Left lobe of liver (tissue), 2 donors: ENCODE results near the gene CTDP1. TPM values are rescaled to one million over a fixed set of nuclear protein-coding genes. Genes with fewer than 3 reads are reported as not detected.

Experiments used
- ATAC-seq: fragments of 200-7000 bp; cut with Tn5 transposase; one replicate; pipeline ENCODE4 v1.9.1; 2020; ENCODE audit warnings: mild to moderate bottlenecking, moderate library complexity
- DNase-seq: peaks from one replicate; pipeline ENCODE4 v3.0.0-alpha.2; 2020; ENCODE audit warnings: low spot score
- total RNA-seq: library from RNA; stranded (reverse); gene quantifications from one replicate; pipeline ENCODE4 v1.2.1, GENCODE V29; 2021
- donor health status: DM: no; HTN: no; CAD: no; lungs with moderate emphysema.
- donor health status: DM: no; HTN: yes; CAD: no.

The CTDP1 gene
- total RNA-seq, 1 donor from 2014 or later, result 10.1 TPM

DNA sequence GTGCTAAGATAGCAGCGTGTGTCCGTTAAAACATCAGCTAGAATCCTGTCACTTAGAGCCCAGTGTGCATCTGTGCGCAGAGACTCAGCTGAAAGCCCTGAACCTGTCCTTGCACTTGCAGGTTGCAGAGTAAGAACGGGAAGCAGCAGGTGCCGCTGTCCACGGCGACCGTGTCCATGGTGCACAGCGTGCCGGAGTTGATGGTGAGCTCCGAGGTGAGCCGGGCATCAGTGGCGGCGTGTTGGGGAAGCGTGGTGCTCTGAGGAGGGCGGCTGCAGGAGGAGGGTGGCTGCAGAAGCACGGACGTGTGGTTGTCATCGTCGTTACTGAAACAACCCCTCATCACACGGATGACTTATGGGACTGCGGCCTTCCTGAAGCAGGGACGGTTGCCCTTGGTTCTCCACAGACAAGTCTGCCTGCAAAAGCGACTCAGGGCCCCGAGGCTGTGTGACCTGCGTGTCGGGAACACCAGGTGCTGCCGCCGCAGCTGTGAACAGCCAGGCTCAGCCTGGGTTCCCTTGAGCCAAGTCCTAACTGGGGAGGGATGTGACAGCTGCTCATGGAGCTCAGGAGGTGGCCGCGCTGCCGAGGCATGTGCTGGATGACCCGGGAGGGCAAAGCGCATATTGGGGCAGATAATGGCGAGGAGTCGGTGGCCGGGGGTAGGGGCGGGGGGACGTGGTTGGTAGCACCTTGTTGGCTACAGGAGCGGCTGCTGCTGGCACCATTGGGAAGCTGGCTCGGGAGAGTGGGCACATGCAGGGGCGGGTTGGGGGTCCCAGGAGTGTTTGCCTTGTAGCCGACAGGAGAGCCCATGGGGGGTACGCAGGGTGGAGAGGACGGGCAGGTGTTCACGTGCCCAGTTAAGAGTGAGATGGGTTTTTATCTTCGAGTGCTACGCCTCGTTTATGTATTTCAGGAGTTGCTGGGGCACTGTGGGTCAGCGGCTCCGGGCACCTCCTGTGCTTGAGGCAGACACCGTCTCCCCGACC lies 16.6 kb downstream of the CTDP1 start:
- DNase-seq (no peak), ATAC-seq (no peak)

DNA sequence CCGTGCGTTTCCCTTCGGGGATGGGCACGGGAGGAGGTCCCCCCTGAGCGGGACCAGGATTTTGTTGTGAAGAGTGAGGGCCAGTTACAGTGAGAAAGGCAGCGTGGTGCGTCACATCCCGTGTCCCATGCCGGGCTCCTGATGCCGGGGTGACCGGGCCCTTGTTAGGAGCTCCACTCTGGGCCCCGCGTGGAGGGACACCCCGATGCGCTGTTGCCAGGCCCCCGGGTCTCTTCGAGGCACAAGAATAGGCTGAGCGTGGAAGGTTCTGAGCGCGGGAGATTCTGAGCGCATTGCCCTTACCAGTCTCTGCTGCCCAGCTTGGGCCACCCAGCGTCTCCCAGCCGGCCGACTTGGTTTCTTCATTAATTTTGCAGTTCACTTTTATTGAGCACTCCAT lies 17.6 kb downstream of the CTDP1 start:
- DNase-seq, result no peak
- ATAC-seq, result no peak

DNA sequence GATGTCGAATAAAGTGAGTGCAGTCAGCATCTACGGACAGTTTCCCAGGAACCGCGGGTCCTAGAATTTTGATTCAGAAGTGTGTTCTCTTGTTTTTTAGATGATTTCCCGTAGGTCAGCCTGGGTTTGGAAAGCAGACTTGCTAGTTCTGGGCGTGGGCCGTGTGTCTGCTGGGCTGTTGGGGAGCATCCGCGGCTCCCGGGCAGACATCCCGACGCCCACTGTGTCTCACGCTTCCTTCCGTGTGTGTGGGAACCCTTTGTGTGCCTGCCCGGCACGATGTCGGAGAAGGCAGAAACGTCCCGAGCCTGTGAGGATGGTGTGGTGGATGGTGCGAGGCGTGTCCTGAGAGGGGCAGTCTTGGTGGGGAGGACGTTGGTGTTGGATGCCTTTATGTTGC lies 18.4 kb downstream of the CTDP1 start:
- DNase-seq, result no peak
- no peak for ATAC-seq

DNA sequence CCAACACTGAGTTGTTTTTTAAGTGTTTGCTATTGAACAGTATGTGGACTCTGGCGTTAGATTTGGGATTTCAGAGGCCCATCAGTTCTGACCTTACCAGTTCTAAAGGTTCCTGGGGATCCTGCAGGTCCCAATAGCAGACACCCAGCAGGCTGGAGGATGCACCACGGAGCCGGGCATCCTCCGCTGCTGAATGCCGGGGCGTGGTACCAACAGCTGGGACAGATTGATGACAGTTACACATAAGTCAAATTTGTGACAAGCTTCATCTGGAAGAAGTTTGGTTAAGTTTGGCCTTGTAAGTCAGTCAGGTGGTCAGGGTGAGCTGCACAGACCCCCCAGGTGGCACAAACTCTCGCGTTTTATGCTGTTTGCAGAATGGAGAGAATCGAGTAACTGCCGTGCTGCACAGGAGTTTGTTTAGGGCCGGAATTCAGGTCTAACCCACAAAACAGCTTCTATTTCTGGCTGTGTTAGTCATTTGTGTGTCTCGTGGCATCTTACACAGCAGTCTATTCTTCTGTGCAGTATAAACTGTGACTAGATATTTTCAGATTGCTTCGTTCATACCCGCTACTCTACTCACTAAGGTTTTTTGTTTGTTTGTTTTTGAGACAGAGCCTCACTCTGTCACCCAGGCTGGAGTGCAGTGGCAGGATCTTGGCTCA lies 19.2 kb downstream of the CTDP1 start:
- ATAC-seq (no peak), DNase-seq (no peak)

DNA sequence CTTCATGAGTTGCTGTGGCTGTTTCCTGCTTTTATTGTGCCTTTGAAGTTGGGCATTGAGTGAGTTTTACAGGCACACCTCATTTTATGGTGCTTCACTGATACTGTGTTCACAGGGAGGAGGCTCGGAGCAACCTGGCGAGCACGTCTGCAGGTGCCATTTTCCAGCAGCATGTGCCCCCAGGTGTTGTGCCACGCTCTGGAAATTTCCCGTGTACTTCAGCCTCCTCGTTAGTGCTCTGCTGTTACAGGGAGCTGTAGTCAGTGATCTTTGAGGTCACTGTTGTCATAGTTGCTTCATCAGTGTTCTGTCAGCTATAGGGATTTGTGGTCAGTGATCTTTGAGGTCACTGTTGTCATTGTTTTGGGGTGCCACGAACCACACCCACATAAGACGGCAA lies 20.1 kb downstream of the CTDP1 start:
- ATAC-seq (no peak), DNase-seq (no peak)

DNA sequence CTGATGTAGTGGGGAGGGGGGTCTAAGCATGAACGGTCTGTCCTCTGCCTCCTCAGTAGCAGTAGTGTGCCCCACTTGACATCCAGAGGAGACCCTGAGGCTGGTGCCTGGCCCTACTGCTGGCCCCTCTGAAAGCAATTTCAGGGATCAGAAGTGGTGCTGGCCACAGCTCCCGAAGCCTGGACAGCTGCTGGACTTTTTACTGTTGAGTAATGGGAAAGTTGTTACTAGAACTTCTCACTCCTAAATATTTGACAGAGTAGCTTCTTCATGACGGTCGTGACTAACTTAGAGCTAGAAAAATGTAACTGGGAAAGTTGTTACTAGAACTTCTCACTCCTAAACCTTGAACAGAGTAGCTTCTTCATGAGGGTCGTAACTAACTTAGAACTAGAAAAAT lies 23.3 kb downstream of the CTDP1 start:
- ATAC-seq, result no peak
- no peak for DNase-seq

DNA sequence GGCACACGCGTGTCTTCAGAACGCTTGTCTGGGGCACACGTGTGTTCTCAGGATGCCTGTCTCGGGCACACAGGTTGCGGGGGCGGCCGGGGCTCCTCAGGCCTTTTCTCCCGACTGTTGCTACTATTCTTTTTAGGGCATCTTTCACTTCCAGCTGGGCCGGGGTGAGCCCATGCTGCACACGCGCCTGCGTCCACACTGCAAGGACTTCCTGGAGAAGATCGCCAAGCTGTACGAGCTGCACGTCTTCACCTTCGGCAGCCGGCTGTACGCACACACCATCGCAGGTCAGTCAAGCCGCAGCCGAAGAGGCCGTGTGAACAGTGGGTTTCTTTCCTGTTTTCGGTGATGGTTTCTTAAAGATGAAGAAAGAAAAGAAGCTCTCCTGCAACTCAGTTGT lies 25.0 kb downstream of the CTDP1 start:
- ATAC-seq, result no peak
- no peak for DNase-seq

DNA sequence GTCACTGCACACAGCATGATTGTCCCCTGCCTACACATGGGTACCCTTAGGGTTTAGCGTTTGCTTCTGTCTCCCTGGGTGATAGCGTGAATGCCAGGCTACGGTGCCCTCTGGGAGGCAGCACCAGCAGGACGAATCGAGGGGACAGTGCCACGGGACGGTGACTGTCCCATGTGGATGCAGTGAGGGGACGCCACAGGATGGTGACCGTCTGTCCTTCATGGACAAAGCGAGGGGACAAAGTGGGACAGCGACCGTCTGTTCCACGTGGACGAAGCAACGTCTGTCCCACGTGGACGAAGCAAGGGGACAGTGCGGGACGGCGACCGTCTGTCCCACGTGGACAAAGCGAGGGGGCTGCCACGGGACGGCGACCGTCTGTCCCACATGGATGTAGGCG lies 25.7 kb downstream of the CTDP1 start:
- no peak for ATAC-seq

DNA sequence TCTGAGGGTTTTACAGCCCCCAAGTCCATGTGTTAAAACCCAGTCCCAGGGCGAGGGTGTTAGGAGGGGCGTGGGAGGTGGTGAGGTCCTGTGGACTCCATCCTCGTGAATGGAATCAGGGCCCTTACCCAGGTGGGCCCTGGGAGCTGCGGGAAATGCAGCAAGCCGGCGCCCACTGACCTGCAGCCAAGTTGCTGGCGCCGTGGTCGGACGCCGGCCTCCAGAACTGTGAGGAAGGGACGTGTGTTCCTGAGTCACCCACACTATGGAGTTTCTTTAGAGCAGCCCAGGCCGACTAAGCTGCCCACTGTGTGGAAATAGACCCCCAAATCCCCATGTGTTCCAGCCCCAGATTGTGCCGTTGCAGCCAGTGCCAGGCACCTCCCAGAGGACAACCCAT lies 26.4 kb downstream of the CTDP1 start:
- DNase-seq, result no peak

More for the DNA sequence above, 25.7 kb downstream of the CTDP1 start:
- DNase-seq, result no peak

DNA sequence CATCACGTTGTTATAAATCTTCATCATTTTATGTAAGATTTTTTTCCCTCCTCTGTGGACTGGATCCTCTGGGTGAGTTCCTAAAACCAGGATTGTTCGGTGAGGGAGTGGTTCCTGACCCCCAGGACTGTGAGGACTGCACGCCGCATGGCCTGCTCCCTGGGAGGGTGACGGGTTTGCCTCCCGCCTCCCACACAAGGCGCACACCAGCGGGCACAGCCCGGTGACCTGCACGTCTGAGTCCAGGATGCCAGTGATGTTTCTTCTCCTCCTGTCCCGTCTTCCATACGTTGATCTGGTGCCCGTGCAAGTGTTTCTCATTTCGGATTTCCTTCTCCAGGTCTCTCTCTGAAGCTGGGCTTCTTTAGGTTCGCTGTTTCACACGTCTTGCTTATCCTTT lies 27.1 kb downstream of the CTDP1 start:
- ATAC-seq, result no peak
- DNase-seq, result no peak

More for the DNA sequence above, 26.4 kb downstream of the CTDP1 start:
- no peak for ATAC-seq

DNA sequence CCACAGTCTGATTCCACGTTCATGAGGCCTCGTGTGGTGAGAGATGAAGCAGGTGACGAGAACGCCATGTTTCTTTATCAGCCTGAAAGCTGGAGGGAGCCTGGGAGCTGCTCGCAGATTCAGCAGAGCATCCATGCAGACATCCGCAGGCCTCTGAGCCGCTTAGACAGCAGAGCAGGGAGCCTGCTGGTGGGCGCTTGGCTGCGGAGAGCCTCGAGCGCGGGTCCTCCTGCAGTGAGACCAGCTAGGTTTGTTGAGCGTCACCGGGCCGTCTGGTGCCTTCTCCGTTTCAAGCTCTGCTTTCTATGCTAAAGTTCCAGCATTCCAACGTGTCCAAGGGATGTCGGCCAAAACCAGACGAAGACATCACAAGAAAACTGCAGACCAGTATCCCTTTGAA lies 27.6 kb downstream of the CTDP1 start:
- no peak for ATAC-seq
- no peak for DNase-seq

DNA sequence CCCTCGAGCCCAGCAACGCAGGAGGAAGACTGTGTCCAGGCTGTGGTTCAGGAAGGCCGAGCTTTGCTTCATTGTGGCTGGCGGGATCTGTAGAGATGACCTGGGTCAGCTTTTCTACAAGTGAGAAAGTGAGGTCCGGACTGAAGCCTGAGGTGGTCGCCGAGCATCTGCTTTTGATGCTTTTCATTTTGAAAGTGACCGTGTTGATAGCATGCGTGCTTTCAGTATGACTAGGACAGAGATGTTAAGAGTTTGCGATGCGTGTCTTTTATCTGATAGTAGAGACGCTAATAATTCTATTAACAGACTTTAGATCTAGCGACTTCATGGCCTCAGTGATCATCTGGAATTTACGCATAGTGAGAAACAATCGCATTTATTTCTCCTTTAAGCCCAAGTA lies 28.1 kb downstream of the CTDP1 start:
- DNase-seq (no peak), ATAC-seq (no peak)

DNA sequence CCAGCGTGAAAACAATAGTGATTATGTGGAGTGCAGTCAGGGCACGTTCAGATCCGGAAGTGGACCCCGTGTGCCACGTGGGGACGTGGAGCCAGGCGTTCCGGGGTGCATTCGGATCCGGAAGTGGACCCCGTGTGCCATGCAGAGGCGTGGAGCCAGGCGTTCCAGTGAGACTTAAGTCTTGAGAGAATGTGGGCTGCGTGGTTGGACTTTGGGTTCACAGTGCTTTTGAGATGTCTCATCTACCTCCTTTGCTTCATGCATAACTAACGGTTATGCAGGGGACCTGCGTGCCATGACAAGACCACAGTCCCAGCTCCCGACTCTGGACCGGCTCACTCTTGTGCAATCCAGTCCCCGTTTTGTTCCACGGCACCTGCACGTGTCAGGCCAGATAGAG lies 28.8 kb downstream of the CTDP1 start:
- no peak for ATAC-seq
- no peak for DNase-seq

DNA sequence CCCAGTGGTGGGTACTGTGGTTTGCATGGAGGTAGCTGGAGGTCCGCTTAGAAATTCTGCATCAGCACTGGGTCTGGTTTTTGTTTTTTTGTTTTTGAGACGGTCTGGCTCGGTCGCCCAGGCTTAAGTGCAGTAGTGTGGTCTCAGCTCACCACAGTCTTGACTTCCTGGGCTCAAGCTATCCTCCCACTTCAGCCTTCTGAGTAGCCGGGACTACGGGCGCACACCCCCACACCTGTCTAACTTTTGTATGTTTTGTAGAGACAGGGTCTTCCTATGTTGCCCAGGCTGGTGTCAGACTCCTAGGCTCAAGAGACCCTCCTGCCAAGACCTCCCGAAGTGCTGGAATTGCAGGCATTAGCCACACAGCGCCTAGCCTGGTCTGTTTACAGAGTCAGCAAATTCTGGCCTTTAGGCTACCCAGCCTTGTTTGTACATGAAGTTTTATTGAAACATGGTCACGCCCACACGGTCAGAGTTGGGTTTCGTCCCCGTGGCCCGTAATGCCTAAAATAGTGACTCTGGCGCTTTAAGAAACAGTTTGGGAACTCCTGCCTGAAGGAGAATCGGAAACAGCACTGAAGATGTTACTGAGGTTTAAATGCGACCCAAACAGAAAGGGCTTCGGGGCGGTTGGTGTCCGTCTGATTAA lies 32.7 kb downstream of the CTDP1 start:
- no peak for DNase-seq
- ATAC-seq, result peak; percentile 19

DNA sequence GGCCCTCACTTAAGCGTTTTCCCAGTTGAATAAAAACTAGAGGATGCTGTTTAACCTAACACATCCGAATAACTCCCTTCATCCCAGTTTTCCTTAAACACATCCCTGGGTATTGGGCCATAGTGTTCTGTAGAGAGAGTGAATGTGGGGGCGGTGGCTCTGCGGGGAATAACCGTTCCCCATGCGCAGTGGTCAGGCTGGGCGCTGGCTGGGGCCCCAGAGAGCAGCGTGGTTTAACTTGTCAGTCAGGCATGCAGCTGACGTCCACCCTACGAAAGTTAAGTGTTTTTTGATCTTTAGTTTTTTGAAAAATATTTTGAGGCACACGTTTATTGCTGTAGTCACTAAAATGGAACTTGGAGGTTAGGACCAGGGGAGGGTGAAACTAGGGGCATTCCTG lies 33.7 kb downstream of the CTDP1 start:
- no peak for ATAC-seq

DNA sequence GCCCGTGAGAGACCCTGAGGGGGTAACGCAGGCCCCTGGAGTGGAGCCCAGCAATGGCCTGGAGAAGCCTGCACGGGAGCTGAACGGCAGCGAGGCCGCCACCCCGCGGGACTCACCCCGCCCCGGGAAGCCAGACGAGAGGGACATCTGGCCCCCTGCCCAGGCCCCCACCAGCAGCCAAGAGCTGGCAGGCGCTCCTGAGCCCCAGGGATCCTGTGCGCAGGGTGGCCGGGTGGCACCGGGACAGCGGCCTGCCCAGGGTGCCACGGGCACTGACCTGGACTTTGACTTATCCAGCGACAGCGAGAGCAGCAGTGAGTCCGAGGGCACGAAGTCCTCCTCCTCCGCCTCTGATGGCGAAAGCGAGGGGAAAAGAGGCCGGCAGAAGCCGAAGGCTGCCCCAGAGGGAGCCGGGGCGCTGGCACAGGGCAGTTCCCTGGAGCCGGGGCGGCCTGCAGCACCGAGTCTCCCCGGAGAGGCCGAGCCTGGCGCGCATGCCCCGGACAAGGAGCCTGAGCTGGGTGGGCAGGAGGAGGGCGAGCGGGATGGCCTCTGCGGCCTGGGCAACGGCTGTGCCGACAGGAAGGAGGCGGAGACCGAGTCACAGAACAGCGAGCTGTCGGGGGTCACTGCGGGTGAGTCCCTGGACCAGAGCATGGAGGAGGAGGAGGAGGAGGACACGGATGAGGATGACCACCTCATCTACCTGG lies 35.1 kb downstream of the CTDP1 start:
- DNase-seq, result peak; percentile 69

More for the DNA sequence above, 33.7 kb downstream of the CTDP1 start:
- no peak for DNase-seq

DNA sequence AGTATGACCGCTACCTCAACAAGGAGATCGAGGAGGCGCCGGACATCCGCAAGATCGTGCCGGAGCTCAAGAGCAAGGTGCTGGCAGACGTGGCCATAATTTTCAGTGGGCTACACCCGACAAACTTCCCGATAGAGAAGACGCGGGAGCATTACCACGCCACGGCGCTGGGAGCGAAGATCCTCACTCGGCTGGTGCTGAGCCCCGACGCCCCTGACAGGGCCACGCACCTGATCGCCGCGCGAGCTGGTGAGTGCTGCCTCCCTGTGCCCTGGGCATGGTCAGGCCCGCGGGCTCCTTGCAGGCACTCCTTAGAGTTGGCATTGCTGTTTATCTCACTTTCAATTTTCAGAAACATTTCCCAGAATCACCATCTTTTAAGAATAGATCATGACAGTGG lies 35.7 kb downstream of the CTDP1 start:
- ATAC-seq, result no peak

More for the DNA sequence above, 35.1 kb downstream of the CTDP1 start:
- peak; percentile 71 for ATAC-seq

DNA sequence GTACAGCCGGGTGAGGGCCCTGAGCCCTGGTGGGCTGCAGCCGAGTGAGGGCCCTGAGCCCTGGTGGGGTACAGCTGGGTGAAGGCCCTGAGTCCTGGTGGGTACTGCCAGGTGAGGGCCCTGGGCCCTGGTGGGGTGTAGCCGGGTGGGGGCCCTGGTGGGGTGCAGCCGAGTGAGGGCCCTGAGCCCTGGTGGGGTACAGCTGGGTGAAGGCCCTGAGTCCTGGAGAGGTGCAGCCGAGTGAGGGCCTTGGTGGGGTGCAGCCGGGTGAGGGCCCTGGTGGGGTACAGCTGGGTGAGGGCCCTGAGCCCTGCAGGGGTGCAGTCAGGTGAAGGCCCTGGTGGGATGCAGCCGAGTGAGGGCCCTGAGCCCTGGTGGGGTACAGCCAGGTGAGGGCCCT lies 37.5 kb downstream of the CTDP1 start:
- ATAC-seq, result no peak
- DNase-seq, result no peak

More for the DNA sequence above, 35.7 kb downstream of the CTDP1 start:
- DNase-seq, result no peak

DNA sequence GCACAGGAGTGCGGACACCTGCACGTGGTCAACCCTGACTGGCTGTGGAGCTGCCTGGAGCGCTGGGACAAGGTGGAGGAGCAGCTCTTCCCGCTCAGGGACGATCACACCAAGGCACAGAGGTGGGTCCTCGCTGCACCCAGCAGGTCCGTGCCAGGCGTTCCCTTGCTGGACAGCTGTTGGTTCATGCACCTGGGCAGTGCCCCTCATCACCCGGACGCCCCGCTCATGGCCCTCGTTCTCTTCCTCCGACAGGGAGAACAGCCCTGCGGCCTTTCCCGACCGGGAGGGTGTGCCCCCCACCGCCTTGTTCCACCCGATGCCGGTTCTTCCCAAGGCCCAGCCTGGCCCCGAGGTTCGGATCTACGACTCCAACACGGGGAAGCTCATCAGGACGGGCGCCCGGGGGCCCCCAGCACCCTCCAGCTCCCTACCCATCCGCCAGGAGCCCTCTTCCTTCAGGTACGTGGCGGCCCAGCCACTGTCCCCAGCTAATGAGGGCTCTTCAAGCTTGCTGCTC lies 38.0 kb downstream of the CTDP1 start:
- no peak for DNase-seq
- no peak for ATAC-seq

DNA sequence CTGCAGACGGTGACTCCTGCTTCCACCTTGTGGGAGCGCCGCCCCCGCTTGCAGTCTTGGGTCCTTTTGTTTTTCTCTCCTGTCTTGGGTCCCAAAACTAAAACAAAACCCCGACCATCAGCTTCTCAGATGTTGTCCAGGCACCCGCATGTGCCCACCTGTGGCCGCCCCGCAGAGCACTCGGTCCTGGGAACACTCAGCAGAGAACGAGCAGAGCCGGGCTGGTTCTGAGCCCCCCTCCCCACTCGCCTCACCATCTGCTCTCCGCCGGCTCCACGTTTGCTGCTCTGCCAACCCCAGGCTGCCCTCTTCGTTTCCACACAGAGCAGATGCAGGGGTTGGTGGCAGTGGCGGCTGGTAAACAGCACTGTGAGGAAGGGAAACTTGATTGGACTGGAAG lies 38.5 kb downstream of the CTDP1 start:
- no peak for ATAC-seq
- no peak for DNase-seq
